NCI-H2081 treated with DMSO at 0.1 percent for 48 hours (cell line): ENCODE measurements around the gene CDC42SE1.
A peak's percentile ranks its signal among the peaks of the same experiment; 100 is the strongest.
"Not testable (repeated sequence)": the region's sequence is repeated elsewhere in the genome, so short reads cannot be mapped to it uniquely, and the experiment has no call there.

Experiments used
- DNase-seq: peaks from one replicate; lab custom pipeline; 2025; lab: John Stamatoyannopoulos, UW

Gene CDC42SE1

GRCh38 chr1:151059109-151060006, at the start of gene CDC42SE1:
TSS of gene CDC42SE1 (minus strand) at chr1:151059622. CDS start at chr1:151055730, 3,892 bp downstream.
- DNase-seq: peak; percentile 36

GRCh38 chr1:151108331-151108730, 48.9 kb upstream of the CDC42SE1 start:
- DNase-seq: no peak

- DNase-seq: no peak
Observed at GRCh38 chr1:151106894-151107293, 47.5 kb upstream of the CDC42SE1 start.

- no peak for DNase-seq
Observed at GRCh38 chr1:151104630-151105029, 45.2 kb upstream of the CDC42SE1 start.

- no peak for DNase-seq
Observed at GRCh38 chr1:151098126-151098525, 38.7 kb upstream of the CDC42SE1 start.

GRCh38 chr1:151097426-151097825, 38.0 kb upstream of the CDC42SE1 start:
- DNase-seq: not testable (repeated sequence)

- DNase-seq: no peak
Observed at GRCh38 chr1:151085953-151086559, 26.6 kb upstream of the CDC42SE1 start.

GRCh38 chr1:151072224-151072623, 12.8 kb upstream of the CDC42SE1 start:
- no peak for DNase-seq

- DNase-seq: peak; percentile 89
Observed at GRCh38 chr1:151070474-151071276, 11.3 kb upstream of the CDC42SE1 start, which contains the start of gene GABPB2. TSS of gene GABPB2 (plus strand) at chr1:151070761. CDS start at chr1:151088190, 17,429 bp downstream.

GRCh38 chr1:151069103-151069486, 9.7 kb upstream of the CDC42SE1 start:
- DNase-seq: no peak

- no peak for DNase-seq
Observed at GRCh38 chr1:151067185-151067584, 7.8 kb upstream of the CDC42SE1 start.

- DNase-seq: no peak
Observed at GRCh38 chr1:151065089-151065645, 5.7 kb upstream of the CDC42SE1 start.

GRCh38 chr1:151062741-151063371, 3.4 kb upstream of the CDC42SE1 start:
- no peak for DNase-seq

GRCh38 chr1:151061704-151062103, 2.3 kb upstream of the CDC42SE1 start:
- no peak for DNase-seq

- peak; percentile 25 for DNase-seq
Observed at GRCh38 chr1:151060657-151061421, 1.4 kb upstream of the CDC42SE1 start.

GRCh38 chr1:151060007-151060656, 710 bp upstream of the CDC42SE1 start, which contains the start of gene MLLT11:
TSS of gene MLLT11 (plus strand) at chr1:151060397. CDS start at chr1:151067225, 6,828 bp downstream.
- DNase-seq: peak; percentile 61

GRCh38 chr1:151058692-151059091, 730 bp downstream of the CDC42SE1 start:
- no peak for DNase-seq

- no peak for DNase-seq
Observed at GRCh38 chr1:151056149-151056548, 3.3 kb downstream of the CDC42SE1 start.

- DNase-seq: no peak
Observed at GRCh38 chr1:151055581-151055980, 3.8 kb downstream of the CDC42SE1 start.

GRCh38 chr1:151054971-151055547, 4.4 kb downstream of the CDC42SE1 start:
- DNase-seq: no peak
